HG03439 (cell line): ENCODE measurements around the gene RFC2.

Experiments
- ATAC-seq: cut with Tn5 transposase; IDR thresholded peaks from one replicate; pipeline ENCODE4 v1.9.1; 2021; ENCODE audit warnings: mild to moderate bottlenecking, moderate library complexity; ENCODE audit not compliant: unreplicated experiment

The RFC2 gene

DNA sequence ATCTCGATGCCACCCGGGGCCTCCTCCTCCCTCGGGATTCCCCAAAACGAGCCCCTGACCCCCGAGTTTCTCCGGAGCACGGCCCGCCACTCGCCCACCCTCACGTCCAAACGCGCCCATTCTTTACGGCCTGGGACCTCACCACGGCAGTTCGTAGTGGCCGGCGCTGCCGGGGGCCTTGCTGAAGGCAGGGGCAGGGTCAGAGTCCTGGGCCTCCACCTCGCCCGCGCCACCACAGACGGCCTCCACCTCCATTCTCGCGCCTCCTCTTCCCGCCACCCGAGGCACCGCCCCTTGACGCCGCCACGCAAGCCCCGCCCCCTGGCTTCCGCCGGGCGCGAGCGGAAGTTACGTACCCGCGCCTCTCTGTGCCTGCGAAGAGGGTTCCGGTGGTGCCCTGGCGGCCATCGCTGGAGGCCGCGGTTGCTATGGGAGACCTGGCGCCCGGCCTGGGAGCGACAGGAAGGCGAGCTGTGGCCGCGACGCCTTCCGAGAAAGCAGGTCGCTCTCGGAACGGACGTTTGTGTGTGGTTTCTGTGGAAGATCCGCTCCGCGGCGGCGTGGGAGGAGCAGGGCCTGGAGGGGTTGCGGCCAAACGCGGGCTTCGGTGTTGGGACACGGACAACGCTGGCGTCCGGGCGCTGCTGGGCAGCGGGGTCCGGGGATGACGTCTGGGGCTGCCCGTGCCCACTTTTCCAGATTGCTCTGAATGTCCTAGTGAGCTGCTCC, at the start of gene RFC2:
TSS of gene RFC2 (minus strand) at position 271 of the 729 bp plus-strand sequence. CDS start at position 255, 16 bp downstream.
- peak; percentile 90 for ATAC-seq

DNA sequence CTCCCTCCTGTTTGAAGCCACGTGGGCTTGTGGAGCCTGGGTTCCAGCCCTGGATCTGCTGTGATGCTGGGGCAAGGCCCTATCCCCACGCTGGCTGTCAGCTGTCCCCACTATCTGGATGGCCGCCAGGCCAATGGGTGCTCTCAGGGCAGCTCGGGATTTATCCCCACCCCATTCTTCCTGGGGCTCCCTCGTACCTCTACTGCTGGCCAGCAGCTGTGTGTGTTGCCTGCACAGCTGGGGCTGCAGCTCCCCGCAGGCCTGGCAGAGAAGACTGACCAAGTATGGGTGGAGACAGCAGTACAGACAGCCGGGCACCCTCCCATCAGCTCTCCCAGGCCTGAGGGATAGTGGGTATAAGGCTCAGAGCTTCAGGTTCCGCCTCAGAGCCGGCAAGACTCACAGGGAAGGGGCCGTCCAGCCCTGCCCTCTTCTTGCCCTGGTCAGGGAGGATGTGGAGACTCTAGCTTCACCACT, 48.6 kb upstream of the RFC2 start:
- no peak for ATAC-seq

- no peak for ATAC-seq
Measured at GRCh38 chr7:74300926-74301325, 46.7 kb upstream of the RFC2 start.

DNA sequence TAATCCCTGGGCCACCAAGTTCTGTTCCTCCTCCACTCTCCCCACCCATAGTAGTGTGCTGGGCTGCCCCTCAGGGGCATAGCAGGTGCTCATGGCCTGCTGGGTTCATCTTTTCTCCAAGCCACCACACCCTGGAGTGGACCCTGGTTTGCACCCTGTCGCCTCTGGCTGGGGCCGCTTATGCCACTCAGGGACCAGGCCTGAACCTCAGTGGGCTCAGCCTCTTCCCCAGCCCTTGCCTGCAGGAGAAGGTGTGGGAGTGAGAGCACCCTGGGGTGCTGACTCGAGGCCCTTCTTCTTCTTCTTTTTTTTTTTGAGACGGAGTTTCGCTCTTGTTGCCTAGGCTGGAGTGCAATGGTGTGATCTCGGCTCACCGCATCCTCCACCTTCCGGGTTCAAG, 45.2 kb upstream of the RFC2 start:
- no peak for ATAC-seq

- no peak for ATAC-seq
Measured at GRCh38 chr7:74297516-74298233, 43.5 kb upstream of the RFC2 start.

DNA sequence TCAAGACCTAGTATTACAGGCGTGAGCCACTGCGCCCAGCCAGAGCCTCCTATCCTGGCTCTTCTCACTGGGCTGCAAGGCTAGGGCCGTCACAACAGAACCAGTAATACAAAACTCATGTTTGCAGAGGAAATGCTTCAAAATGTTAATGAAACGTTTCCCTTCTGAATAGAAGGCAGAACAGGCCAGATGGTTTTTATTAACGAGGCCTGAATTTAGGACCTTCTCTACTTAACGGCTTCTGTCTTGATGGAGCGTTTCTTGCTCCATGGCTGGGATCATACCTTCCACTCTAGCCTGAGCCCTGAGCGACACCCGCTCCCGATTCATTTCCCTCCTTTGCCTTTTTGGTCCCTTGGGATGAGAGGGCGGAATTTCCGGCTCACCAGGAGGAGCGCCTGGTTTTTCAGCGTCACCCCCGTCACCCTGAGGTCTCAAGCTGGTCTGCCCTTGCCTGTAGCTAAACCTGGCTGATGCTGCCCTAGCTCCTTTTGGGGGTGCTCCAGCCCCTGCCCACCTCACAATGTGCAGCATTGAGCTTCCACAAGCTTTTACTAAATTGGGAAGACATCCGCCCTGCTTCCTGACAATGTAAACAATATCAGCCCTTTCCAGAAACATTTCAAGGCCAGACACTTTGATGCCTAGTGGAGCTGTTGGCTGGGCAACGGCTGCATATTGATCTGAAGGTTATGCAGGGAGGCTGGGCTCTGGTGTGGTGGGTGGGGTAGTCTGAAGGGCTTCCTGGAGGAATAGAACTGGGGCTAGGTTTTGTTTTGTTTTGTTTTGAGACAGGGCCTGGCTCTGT, 40.2 kb upstream of the RFC2 start:
- ATAC-seq: no peak

- ATAC-seq: no peak
Measured at GRCh38 chr7:74293577-74293908, 39.3 kb upstream of the RFC2 start.

- no peak for ATAC-seq
Measured at GRCh38 chr7:74292757-74293576, 38.8 kb upstream of the RFC2 start.

DNA sequence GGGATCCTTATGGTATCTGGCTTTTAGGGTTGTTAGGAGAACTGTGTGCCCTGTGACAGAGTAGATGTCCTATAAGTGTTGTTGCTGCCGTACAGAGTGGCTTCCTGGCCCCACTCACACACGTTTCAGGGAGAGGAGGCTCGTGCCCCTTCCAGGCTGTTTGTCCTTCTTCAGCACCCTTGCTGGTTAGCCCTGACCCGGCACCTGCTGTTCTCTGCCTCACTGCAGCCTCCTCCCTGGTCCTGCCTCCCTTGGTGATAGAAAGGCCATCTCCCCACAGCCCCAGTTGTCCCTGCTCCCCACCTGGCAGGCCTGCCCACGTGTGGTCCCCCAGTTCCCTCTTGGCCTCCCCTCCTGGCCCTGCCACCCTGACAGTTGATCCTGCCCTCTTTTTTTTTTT, 37.3 kb upstream of the RFC2 start:
- no peak for ATAC-seq

DNA sequence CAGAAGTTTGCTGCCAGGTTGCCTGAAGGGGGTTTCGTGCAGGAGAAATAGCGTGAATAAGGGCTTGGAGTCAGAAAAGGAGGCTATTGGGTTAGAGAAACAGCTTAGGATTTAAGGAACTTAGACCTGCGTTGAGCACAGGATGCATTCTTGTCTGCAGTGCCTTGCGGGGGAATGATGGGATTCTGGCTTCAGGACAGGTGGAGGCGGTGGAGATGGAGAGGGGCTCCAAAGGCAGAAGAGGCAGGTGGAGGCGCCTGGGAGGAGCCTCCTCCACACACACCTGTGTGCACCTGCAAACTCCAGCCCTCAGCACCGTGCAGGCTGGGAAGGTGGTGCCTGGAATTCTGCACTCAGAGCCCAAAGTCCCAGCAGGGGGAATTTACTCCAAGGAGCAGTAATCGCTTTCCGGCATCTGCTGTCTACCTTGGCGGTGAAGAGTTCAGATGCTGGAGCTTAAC, 36.8 kb upstream of the RFC2 start:
- ATAC-seq: no peak

GRCh38 chr7:74290553-74290950, 36.4 kb upstream of the RFC2 start:
- ATAC-seq: no peak

GRCh38 chr7:74289659-74290552, 35.7 kb upstream of the RFC2 start:
- no peak for ATAC-seq

DNA sequence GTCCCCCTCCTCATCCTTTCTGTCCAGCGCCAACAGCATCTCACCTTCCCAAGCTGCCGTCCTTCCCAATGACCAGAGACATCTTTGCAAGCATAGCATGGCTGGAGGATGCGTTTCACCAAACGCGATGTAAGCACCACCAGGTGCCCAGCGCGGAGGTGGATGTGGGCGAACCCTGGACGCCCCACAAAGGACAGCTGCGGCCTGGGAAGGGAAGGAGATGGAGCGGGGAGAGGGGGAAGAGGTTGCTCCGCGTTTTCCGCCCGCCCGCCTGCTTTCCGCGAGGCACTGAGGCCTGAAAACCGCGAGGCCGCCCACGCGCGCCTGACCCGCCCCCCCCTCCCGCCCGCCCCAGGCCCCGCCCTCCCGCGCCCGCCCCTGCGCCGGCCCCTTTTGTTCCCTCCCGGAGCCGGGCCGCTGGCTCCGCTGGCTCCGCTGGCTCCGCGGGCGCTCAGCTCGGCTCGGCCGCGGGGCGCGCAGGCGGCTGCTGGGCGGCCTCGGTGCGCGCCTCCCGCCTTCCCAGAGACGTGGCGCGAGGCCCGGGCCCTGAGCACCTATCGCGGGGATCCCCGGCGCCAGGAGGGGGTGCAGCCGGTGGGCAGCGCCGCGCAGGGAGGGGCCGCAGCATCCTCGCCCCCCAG, 34.9 kb upstream of the RFC2 start, which contains the start of gene CLIP2:
TSS of gene CLIP2 (plus strand) at position 390 of the 641 bp plus-strand sequence. CDS start 28,140 bp downstream, outside the sequence.
- no peak for ATAC-seq

DNA sequence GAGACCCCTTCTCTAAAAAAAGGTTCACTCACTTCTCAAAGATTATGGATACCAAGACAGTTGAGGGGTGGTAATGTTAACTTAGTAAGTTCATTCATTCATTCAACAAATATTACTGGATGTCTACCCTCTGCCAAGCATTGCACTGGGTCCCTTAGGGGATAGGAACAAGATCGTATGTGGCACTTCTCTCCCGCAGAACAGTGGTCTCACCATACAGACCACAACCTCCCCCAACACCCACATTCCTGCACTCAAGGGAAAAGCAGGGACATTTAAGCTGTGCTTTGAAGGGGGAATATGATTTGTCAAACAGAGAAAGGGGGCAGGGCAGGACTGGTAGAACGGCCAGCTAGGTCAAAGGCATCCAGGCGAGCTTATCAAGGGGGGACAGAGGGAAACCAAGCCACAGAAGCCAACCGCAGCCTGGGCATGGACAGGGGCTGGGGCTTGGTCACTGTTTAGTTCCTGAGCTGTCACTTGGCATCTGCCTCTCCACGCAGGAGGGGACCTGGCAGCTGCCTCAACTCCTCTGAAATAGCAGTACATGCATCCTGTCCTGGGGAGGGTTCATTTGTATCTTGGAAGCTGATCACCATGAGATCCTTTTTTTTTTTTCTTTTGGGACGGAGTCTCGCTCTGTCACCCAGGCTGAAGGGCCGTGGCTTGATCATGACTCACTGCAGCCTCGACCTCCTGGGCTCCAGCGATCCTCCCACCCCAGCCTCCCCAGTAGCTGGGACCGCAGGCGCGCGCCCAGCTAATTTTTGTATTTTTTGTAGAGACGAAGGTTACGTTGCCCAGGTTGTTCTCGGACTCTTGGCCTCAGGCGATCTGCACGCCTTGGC, 34.1 kb upstream of the RFC2 start:
- ATAC-seq: no peak

GRCh38 chr7:74287303-74288033, 33.3 kb upstream of the RFC2 start:
- ATAC-seq: no peak

GRCh38 chr7:74286131-74286530, 31.9 kb upstream of the RFC2 start:
- no peak for ATAC-seq

- peak; percentile 33 for ATAC-seq
Measured at GRCh38 chr7:74284781-74285259, 30.6 kb upstream of the RFC2 start.
